ENCODE measurements around the gene CYP4A22. TPM values are rescaled to one million over a fixed set of nuclear protein-coding genes. Genes with fewer than 3 reads are reported as not detected.
"Not testable (repeated sequence)": the region's sequence is repeated elsewhere in the genome, so short reads cannot be mapped to it uniquely, and the experiment has no call there.

Gene CYP4A22
- polyA plus RNA-seq, 3 donors = not detected

- DNase-seq = no peak
- H3K4me2 ChIP-seq (replicated peaks; ENCODE audit: extremely low read depth, low read length, poor library complexity, severe bottlenecking) = no peak overlapping the region
- H2AFZ ChIP-seq (ENCODE audit: insufficient read depth, low read depth, low read length, poor library complexity, severe bottlenecking) = no peak overlapping the region
- Mint-ChIP-seq H3K4me1 (no peaks in the 10 kb centered on the region), H3K9me3 (peaks cover 0 to 7% (median 2%) of the 10 kb centered on the region in 7 donors), H3K27ac (no peak overlapping the region), H3K4me3 (no peak overlapping the region), H3K27me3 (ENCODE audit: low read depth in 3 of 3) (peaks cover 2 to 6% (median 5%) of the 10 kb centered on the region in 3 donors), H3K36me3 (no peaks in the 10 kb centered on the region)
- TF ChIP-seq, protein P1, sequence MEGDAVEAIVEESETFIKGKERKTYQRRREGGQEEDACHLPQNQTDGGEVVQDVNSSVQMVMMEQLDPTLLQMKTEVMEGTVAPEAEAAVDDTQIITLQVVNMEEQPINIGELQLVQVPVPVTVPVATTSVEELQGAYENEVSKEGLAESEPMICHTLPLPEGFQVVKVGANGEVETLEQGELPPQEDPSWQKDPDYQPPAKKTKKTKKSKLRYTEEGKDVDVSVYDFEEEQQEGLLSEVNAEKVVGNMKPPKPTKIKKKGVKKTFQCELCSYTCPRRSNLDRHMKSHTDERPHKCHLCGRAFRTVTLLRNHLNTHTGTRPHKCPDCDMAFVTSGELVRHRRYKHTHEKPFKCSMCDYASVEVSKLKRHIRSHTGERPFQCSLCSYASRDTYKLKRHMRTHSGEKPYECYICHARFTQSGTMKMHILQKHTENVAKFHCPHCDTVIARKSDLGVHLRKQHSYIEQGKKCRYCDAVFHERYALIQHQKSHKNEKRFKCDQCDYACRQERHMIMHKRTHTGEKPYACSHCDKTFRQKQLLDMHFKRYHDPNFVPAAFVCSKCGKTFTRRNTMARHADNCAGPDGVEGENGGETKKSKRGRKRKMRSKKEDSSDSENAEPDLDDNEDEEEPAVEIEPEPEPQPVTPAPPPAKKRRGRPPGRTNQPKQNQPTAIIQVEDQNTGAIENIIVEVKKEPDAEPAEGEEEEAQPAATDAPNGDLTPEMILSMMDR (IDR thresholded peaks at IDR 0.05) = no peak
- H3K4me1 ChIP-seq (ENCODE audit: control insufficient read depth in 1 of 2, insufficient read depth in 2 of 2, low read length in 2 of 2) = no peaks in the 10 kb centered on the region
- H3K9me3 ChIP-seq (replicated peaks in 1 of 2; ENCODE audit: control insufficient read depth in 1 of 2, insufficient read depth in 1 of 2, low read length in 2 of 2) = no peaks in the 10 kb centered on the region
- WGBS (ENCODE audit: insufficient coverage) = no CpG with 5 or more reads among the region's 1 CpG
- intact Hi-C loops (cut with micrococcal nuclease) = no loop called here
- no peaks in the 10 kb centered on the region for H4K20me1 ChIP-seq (ENCODE audit: insufficient read depth, low read length)
- no peaks in the 10 kb centered on the region for H3K27me3 ChIP-seq (ENCODE audit: control insufficient read depth in 2 of 2, insufficient read depth in 2 of 2, low read length in 2 of 2)
- H3K79me2 ChIP-seq (ENCODE audit: insufficient read depth, low read length) = no peaks in the 10 kb centered on the region
- H3K9ac ChIP-seq (ENCODE audit: insufficient read depth, low read length, poor library complexity, severe bottlenecking) = no peak overlapping the region
- no peak overlapping the region for H3K4me3 ChIP-seq (replicated peaks in 1 of 3; ENCODE audit: low read depth in 2 of 3, low read length in 3 of 3)
- H3K36me3 ChIP-seq (replicated peaks in 1 of 2; ENCODE audit: control insufficient read depth in 1 of 2, insufficient read depth in 2 of 2, low read length in 2 of 2) = no peaks in the 10 kb centered on the region
- H3K27ac ChIP-seq (ENCODE audit: low read depth in 1 of 2, low read length in 2 of 2) = no peak overlapping the region
These were observed 9.0 kb upstream of the CYP4A22 start for GRCh38 chr1:47128221-47128620.

DNA sequence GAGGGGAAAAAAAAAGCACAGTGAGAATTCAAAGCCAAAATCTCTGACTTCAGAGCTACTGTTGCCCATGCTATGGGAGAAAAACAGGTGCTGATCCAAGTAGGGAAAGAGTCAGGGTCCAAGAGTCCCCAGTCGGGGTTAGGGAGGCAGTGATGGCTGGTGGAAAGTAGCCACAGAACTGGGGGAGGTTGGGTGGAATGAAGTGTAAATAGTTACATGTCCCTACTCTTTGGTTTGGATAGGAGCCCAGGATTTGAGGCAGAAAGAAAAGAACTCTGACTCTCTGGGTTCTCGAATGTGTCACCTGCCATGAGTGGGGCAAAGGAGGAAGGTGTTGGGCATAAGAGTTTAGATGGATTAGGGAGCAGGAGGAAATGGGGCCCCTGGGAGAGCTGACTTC, 8.4 kb upstream of the CYP4A22 start:
- H3K9ac ChIP-seq (ENCODE audit: insufficient read depth, low read length, poor library complexity, severe bottlenecking); H3K4me3 Mint-ChIP-seq; H3K27me3 Mint-ChIP-seq (ENCODE audit: low read depth in 3 of 3); H3K79me2 ChIP-seq (ENCODE audit: insufficient read depth, low read length); H3K9me3 ChIP-seq (replicated peaks in 1 of 2; ENCODE audit: control insufficient read depth in 1 of 2, insufficient read depth in 1 of 2, low read length in 2 of 2); H2AFZ ChIP-seq (ENCODE audit: insufficient read depth, low read depth, low read length, poor library complexity, severe bottlenecking); H3K36me3 Mint-ChIP-seq; H3K36me3 ChIP-seq (replicated peaks in 1 of 2; ENCODE audit: control insufficient read depth in 1 of 2, insufficient read depth in 2 of 2, low read length in 2 of 2); H3K9me3 Mint-ChIP-seq; H3K4me3 ChIP-seq (replicated peaks in 1 of 3; ENCODE audit: low read depth in 2 of 3, low read length in 3 of 3); H3K4me1 ChIP-seq (ENCODE audit: control insufficient read depth in 1 of 2, insufficient read depth in 2 of 2, low read length in 2 of 2); H3K4me2 ChIP-seq (replicated peaks; ENCODE audit: extremely low read depth, low read length, poor library complexity, severe bottlenecking); H3K27me3 ChIP-seq (ENCODE audit: control insufficient read depth in 2 of 2, insufficient read depth in 2 of 2, low read length in 2 of 2); H3K4me1 Mint-ChIP-seq; intact Hi-C loops (cut with micrococcal nuclease); DNase-seq; H3K27ac ChIP-seq (ENCODE audit: low read depth in 1 of 2, low read length in 2 of 2); H3K27ac Mint-ChIP-seq; H4K20me1 ChIP-seq (ENCODE audit: insufficient read depth, low read length): not testable (repeated sequence)
- WGBS (ENCODE audit: insufficient coverage) = 82% methylated on average over 2 of the region's 2 CpGs

- H3K27me3 Mint-ChIP-seq (ENCODE audit: low read depth in 3 of 3); H3K9ac ChIP-seq (ENCODE audit: insufficient read depth, low read length, poor library complexity, severe bottlenecking); H3K27ac ChIP-seq (ENCODE audit: low read depth in 1 of 2, low read length in 2 of 2); H3K79me2 ChIP-seq (ENCODE audit: insufficient read depth, low read length); intact Hi-C loops (cut with micrococcal nuclease); H3K9me3 Mint-ChIP-seq; H3K4me3 Mint-ChIP-seq; H4K20me1 ChIP-seq (ENCODE audit: insufficient read depth, low read length); H3K9me3 ChIP-seq (replicated peaks in 1 of 2; ENCODE audit: control insufficient read depth in 1 of 2, insufficient read depth in 1 of 2, low read length in 2 of 2); DNase-seq; H3K27ac Mint-ChIP-seq; H2AFZ ChIP-seq (ENCODE audit: insufficient read depth, low read depth, low read length, poor library complexity, severe bottlenecking); H3K36me3 Mint-ChIP-seq; H3K27me3 ChIP-seq (ENCODE audit: control insufficient read depth in 2 of 2, insufficient read depth in 2 of 2, low read length in 2 of 2); H3K4me3 ChIP-seq (replicated peaks in 1 of 3; ENCODE audit: low read depth in 2 of 3, low read length in 3 of 3); H3K36me3 ChIP-seq (replicated peaks in 1 of 2; ENCODE audit: control insufficient read depth in 1 of 2, insufficient read depth in 2 of 2, low read length in 2 of 2); H3K4me1 ChIP-seq (ENCODE audit: control insufficient read depth in 1 of 2, insufficient read depth in 2 of 2, low read length in 2 of 2); H3K4me1 Mint-ChIP-seq; H3K4me2 ChIP-seq (replicated peaks; ENCODE audit: extremely low read depth, low read length, poor library complexity, severe bottlenecking): not testable (repeated sequence)
- WGBS (ENCODE audit: insufficient coverage) = 93% methylated on average over 3 of the region's 8 CpGs
These were observed 7.6 kb upstream of the CYP4A22 start for GRCh38 chr1:47129489-47130230.

DNA sequence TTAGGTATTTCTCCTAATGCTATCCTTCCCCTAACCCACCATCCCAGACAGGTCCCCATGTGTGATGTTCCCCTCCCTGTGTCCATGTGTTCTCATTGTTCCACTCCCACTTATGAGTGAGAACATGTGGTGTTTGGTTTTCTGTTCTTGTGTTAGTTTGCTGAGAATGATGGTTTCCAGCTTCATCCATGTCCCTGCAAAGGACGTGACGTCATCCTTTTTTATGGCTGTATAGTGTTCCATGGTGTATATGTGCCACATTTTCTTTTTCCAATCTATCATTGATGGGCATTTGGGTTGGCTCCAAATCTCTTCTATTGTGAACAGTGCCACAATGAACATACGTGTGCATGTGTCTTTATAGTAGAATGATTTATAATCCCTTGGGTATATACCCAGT, 4.6 kb upstream of the CYP4A22 start:
- WGBS (ENCODE audit: insufficient coverage) = no CpG with 5 or more reads among the region's 3 CpGs
- H4K20me1 ChIP-seq (ENCODE audit: insufficient read depth, low read length); H3K4me3 Mint-ChIP-seq; H2AFZ ChIP-seq (ENCODE audit: insufficient read depth, low read depth, low read length, poor library complexity, severe bottlenecking); H3K9me3 ChIP-seq (replicated peaks in 1 of 2; ENCODE audit: control insufficient read depth in 1 of 2, insufficient read depth in 1 of 2, low read length in 2 of 2); DNase-seq; H3K79me2 ChIP-seq (ENCODE audit: insufficient read depth, low read length); H3K36me3 Mint-ChIP-seq; H3K27me3 ChIP-seq (ENCODE audit: control insufficient read depth in 2 of 2, insufficient read depth in 2 of 2, low read length in 2 of 2); H3K4me1 ChIP-seq (ENCODE audit: control insufficient read depth in 1 of 2, insufficient read depth in 2 of 2, low read length in 2 of 2); intact Hi-C loops (cut with micrococcal nuclease); H3K9me3 Mint-ChIP-seq; H3K4me3 ChIP-seq (replicated peaks in 1 of 3; ENCODE audit: low read depth in 2 of 3, low read length in 3 of 3); H3K4me1 Mint-ChIP-seq; H3K27ac ChIP-seq (ENCODE audit: low read depth in 1 of 2, low read length in 2 of 2); H3K27ac Mint-ChIP-seq; H3K4me2 ChIP-seq (replicated peaks; ENCODE audit: extremely low read depth, low read length, poor library complexity, severe bottlenecking); H3K36me3 ChIP-seq (replicated peaks in 1 of 2; ENCODE audit: control insufficient read depth in 1 of 2, insufficient read depth in 2 of 2, low read length in 2 of 2); H3K27me3 Mint-ChIP-seq (ENCODE audit: low read depth in 3 of 3); H3K9ac ChIP-seq (ENCODE audit: insufficient read depth, low read length, poor library complexity, severe bottlenecking): not testable (repeated sequence)

Measured in CD14-positive monocyte (primary cell).